ENCODE measurements around the gene GBP5.

DNA sequence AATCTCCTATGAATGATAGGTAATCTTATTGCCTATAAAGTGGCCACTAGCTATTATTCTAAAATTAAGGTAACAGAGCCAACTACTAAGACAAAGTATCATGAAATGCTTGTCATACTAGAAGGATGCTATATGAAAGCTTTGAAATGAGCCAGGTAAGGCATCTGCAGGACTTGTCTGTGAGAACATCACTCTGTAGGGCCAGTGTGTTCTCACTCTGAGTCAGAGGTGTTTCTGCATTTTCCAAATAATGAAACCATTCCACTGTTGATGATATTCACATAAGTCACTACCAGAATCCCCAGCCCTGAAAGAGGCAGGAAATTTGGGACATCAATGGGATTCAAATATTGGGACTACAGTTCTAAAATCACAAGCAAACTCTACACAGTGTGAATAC lies 25.8 kb upstream of the GBP5 start:
- TF ChIP-seq KLF12 (CRISPR knock-in tag; IDR thresholded peaks at IDR 0.05; ENCODE audit: borderline replicate concordance) (no peak), MBD4 (IDR thresholded peaks at IDR 0.05; ENCODE audit: borderline replicate concordance, low read length) (no peak), ZNF3 (CRISPR knock-in tag; IDR thresholded peaks at IDR 0.05) (no peak), TCF7 (IDR thresholded peaks at IDR 0.05; ENCODE audit: low read depth) (no peak), MAZ (IDR thresholded peaks at IDR 0.05; ENCODE audit: borderline replicate concordance, low read depth, low read length) (no peak), MAZ (CRISPR knock-in tag; IDR thresholded peaks at IDR 0.05; ENCODE audit: low read depth) (no peak)
- TF ChIP-seq, protein P1, sequence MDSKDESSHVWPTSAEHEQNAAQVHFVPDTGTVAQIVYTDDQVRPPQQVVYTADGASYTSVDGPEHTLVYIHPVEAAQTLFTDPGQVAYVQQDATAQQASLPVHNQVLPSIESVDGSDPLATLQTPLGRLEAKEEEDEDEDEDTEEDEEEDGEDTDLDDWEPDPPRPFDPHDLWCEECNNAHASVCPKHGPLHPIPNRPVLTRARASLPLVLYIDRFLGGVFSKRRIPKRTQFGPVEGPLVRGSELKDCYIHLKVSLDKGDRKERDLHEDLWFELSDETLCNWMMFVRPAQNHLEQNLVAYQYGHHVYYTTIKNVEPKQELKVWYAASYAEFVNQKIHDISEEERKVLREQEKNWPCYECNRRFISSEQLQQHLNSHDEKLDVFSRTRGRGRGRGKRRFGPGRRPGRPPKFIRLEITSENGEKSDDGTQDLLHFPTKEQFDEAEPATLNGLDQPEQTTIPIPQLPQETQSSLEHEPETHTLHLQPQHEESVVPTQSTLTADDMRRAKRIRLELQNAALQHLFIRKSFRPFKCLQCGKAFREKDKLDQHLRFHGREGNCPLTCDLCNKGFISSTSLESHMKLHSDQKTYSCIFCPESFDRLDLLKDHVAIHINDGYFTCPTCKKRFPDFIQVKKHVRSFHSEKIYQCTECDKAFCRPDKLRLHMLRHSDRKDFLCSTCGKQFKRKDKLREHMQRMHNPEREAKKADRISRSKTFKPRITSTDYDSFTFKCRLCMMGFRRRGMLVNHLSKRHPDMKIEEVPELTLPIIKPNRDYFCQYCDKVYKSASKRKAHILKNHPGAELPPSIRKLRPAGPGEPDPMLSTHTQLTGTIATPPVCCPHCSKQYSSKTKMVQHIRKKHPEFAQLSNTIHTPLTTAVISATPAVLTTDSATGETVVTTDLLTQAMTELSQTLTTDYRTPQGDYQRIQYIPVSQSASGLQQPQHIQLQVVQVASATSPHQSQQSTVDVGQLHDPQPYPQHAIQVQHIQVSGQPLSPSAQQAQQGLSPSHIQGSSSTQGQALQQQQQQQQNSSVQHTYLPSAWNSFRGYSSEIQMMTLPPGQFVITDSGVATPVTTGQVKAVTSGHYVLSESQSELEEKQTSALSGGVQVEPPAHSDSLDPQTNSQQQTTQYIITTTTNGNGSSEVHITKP (CRISPR knock-in tag; IDR thresholded peaks at IDR 0.05; ENCODE audit: low read depth): no peak
- TF ChIP-seq, protein P2, sequence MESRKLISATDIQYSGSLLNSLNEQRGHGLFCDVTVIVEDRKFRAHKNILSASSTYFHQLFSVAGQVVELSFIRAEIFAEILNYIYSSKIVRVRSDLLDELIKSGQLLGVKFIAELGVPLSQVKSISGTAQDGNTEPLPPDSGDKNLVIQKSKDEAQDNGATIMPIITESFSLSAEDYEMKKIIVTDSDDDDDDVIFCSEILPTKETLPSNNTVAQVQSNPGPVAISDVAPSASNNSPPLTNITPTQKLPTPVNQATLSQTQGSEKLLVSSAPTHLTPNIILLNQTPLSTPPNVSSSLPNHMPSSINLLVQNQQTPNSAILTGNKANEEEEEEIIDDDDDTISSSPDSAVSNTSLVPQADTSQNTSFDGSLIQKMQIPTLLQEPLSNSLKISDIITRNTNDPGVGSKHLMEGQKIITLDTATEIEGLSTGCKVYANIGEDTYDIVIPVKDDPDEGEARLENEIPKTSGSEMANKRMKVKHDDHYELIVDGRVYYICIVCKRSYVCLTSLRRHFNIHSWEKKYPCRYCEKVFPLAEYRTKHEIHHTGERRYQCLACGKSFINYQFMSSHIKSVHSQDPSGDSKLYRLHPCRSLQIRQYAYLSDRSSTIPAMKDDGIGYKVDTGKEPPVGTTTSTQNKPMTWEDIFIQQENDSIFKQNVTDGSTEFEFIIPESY (CRISPR knock-in tag; IDR thresholded peaks at IDR 0.05): no peak
